ENCODE results near the gene WIZ.

The WIZ gene

DNA sequence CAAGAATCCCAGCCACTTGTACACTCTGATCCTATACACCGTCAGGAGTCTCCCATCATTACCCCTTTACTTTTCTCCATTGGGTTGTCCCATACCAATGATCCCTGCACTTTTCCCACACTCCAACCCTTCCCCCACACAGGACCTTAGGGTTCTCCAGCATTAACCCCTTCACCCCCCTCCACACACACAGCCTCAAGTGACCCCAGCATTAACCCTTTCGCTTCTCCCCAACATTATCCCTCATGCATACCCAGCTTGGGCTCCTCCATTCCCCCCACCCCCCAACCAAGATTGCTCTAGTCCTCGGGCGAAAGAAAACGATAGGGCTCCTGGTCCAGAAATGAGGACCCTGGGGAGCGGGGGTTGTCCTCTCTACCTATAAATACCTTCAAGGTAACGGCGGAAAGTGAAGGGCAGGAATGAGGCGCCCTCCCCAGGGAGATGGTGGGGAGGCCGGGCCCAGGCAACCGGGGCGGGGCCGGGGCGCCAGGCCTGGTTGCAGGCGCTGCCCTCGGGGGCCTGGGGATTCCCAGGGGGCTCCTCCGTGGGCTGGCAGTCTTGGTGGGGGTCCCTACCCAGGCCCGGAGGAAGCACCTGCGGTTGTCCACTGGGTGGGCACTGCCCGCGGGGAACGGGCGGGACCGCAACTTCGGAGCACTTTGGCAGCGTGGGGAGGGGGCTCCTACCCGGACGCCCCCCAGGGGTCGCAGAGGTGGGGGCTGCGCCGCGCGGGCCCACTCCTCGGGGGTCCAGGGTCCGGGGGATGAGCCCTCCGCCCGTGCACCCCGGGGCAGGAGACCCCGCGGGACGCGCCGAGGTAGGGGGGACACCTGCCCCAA is 757 bp downstream of the WIZ start:
- DNase-seq: no peak
- in situ Hi-C loops (cut with HindIII; ENCODE audit: low pct_ligation_motif_present, low pct_unique_long_range_greater_than_20kb, low sequenced_read_pairs): no loop called here

DNA sequence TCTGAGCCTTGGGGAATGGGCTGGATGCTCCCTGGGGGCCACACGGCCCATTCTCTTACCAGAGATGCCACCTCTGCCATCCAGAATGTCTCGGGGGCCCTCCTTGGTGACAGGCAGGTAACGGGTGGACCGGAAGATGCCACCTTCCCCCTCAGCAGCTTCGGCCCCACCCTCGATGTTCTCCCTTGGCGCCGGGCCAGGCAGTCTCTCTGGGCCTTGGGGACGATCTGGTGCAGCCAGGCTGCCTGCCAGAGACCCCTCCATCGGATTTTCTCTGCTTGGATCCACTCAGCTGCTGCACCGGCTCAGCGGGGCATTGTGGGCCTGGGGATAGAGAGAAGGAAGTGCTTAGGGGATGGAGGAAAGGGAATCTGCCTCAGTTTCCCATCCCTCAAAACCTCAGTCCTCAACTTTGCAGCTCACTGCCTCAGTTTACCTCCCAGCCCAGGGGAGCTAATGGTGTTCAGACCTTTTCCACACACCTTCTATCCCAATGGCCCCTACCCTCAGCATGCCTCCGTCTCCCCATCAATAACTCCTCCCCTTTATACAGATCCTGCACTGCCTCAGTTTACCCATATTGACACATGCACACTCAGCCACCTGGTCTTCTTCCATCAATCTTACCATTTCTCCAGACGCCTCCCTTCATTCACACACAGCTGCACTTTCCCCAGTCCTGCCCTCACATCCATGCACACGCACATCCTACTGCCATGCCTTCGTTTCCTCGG is 1.5 kb downstream of the WIZ start:
- in situ Hi-C loops (cut with HindIII; ENCODE audit: low pct_ligation_motif_present, low pct_unique_long_range_greater_than_20kb, low sequenced_read_pairs): no loop called here
- DNase-seq: no peak

DNA sequence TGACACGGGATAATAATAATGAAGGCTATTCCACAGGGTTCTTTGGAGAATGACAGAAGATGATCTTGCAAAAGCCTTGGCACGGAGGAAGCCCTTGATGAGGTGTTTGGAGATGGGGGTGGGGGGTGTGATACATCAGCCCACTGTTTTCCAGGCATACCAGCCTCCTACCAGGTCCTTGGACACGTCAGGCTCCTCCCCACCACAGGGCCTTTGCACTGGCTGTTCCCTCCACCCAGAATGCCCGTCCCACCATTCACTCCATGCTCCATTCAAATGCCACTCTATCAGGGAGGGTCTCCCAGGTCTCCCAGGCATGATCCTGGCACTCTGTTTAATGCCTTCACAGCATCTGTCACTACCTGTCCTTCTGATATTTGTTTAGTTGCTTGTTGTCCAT is 2.7 kb downstream of the WIZ start:
- no peak for DNase-seq
- in situ Hi-C loops (cut with HindIII; ENCODE audit: low pct_ligation_motif_present, low pct_unique_long_range_greater_than_20kb, low sequenced_read_pairs): no loop called here

DNA sequence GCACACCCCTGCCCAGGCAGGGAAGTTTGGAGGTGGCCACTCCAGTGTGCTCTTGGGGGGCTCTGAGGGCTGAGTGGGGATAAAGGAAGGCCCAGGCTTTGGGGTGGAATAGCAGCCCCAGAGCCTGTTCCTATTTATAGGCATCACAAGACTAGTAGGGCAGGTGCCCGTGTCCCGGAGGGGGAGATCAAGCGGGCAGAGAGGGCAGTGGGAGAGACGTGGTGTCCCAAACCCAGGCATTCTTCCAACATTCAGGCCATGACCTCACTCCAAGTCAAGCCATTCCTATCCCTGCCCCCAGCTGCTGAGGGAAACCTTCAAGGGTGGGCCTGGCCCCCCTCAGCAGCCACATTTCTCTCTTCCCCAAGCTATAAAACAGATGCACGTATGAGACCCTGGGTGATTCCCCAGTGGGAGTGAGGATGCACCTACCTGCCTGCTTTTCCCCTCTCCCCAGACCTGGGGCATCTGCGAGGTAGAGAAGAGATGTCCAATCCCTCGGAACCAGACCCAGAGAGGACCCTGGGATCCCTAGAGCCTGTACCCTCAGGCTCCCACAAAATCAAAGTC is 3.9 kb downstream of the WIZ start:
- in situ Hi-C loops (cut with HindIII; ENCODE audit: low pct_ligation_motif_present, low pct_unique_long_range_greater_than_20kb, low sequenced_read_pairs): no loop called here
- DNase-seq: no peak

DNA sequence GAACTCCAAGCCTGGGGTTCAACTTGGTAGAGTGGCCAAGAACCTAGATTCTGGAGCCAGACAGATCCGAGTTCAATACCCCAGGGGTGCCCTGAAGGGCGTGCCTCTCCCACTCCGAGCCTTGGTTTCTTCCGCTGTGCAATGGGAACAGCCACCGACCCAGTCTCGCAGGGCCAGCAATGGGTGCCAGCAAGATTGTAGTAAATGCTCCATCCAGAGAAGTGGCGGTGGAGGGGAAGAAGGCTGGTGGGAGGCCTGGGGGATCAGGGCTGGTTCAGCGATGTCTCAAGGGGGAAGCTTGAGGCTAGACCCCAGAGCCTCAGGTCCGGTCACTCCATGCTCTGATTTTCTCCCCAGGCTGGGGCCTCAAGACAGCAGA is 4.5 kb downstream of the WIZ start:
- in situ Hi-C loops (cut with HindIII; ENCODE audit: low pct_ligation_motif_present, low pct_unique_long_range_greater_than_20kb, low sequenced_read_pairs): no loop called here
- no peak for DNase-seq

DNA sequence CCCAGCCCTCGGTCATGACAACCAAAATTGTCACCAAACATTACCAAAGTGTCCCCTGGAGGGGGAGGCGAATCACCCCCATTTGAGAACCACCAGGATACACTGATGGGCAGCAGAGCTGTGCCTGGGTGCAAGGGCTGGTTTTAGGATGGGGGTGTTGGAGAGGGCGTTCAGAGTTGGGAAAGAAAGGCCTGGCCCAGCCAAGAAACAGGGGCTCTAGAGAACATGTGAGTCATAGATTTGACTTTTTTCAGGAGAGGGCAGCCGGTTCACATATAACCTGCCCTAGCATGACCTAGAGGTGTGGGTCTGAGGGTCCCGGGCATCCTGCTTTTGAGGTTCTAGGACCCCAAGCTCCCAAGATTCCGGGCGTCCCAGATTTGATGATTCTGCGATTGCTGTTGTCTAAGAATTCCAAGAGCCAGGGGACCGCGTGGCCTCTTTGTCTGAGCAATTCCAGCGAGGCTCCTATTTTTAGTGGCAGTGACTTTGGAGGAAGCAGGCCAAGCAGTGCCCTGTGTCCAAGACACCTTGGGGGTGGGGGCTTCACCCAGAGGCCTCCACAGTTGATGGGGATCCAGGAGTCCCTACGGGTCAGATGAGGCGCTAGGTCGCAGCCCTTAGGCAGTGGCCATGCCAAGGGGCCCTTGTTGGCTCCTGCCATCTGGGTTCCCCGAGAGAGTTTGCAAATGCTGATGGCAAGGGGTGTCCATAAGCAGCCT is 5.1 kb downstream of the WIZ start:
- in situ Hi-C loops (cut with HindIII; ENCODE audit: low pct_ligation_motif_present, low pct_unique_long_range_greater_than_20kb, low sequenced_read_pairs): no loop called here

DNA sequence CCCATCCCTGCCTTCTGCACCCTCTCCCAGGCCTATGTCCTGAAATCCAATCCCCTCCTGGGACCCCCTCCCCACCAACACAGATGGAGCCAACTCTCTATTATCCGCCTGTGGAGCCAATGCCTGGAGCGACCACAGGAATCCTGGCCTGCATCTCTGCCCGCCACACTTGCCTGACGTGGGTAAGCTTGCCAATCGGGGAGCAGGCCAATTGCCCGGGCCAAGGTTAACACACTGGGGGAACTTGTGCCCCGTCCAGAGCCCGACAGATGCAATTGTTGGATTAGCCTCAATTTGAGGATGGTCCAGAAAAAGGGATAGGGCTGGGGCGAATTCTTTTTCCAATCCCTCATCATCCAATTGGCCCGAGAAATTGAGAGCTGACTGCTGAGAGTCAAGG is 5.9 kb downstream of the WIZ start:
- no peak for DNase-seq
- in situ Hi-C loops (cut with HindIII; ENCODE audit: low pct_ligation_motif_present, low pct_unique_long_range_greater_than_20kb, low sequenced_read_pairs): no loop called here

More for the DNA sequence above, 5.1 kb downstream of the WIZ start:
- DNase-seq: no peak

DNA sequence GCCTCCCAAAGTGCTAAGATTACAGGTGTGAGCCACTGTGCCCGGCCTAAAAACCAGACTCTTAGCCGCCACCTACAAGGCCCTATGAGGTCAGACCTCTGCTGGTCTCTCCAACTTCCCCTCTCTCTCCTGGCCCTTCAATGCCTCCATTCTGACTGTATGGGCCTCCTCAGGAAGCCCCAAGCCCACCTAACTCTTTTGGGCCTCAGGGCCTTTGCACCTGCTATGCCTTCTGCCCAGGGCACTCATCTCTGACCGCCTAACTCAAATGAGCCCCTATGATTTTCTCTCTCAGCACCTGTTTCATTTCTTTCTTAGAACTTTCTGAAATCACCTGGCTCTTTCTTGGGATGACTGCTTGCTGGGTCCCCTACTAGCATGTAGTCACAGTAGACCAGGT is 6.4 kb downstream of the WIZ start:
- in situ Hi-C loops (cut with HindIII; ENCODE audit: low pct_ligation_motif_present, low pct_unique_long_range_greater_than_20kb, low sequenced_read_pairs): no loop called here
- DNase-seq: no peak

DNA sequence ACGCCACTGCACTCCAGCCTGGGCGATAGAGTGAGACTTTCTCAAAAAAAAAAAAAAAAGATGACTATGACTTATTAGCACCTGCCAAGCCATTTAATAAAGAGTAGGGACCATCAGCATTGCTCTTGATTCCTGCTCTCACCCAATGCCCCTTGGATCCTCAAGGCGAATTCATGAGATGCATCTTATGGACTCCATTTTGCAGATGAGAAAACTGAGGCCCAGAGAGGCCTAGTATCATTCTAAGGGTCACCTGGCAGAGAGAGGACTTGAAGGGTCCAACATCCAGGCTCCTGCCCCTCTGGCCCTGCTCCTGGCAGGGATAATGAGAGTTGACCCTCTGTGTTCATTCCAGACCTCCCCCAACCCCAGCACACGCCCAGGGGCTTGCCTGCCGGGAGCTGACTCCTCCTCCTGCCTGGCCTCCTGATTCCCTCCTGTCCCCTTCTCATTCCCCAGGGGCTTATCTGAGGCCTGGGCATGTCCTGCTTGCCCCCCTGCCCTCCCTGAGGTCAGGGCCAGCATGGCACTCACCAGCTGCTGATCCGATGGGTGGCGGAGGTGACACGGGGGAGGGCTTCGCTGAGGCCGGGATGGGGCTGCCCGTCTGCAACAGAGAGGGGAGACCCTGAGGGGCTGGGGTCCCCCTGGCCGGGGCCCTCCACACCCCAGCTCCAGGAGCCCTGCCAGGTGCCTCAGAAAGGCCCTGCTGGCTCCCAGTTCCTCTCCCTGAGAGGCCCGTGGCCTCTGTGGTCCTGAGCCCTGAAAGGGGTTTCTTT is 7.4 kb downstream of the WIZ start:
- in situ Hi-C loops (cut with HindIII; ENCODE audit: low pct_ligation_motif_present, low pct_unique_long_range_greater_than_20kb, low sequenced_read_pairs): no loop called here
- DNase-seq: no peak

DNA sequence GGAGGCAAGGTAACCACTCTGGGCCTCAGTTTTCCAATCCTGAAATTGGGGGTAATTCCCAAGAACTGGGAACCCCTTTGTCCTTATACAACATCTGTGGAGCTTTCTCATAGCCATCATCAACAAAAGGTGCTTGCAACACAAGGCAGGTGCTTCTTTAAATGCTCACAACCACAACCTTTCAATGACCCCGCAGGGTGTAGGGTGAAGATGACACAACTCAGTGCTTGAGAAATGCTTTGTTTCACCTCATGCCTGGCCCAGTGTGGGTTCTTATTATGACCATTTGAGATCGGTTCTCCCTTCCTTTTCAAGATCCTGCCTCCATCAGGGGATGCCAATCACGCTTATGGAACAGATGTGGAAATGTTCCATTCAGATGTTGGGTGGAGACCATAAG is 8.4 kb downstream of the WIZ start:
- in situ Hi-C loops (cut with HindIII; ENCODE audit: low pct_ligation_motif_present, low pct_unique_long_range_greater_than_20kb, low sequenced_read_pairs): no loop called here
- DNase-seq: no peak

DNA sequence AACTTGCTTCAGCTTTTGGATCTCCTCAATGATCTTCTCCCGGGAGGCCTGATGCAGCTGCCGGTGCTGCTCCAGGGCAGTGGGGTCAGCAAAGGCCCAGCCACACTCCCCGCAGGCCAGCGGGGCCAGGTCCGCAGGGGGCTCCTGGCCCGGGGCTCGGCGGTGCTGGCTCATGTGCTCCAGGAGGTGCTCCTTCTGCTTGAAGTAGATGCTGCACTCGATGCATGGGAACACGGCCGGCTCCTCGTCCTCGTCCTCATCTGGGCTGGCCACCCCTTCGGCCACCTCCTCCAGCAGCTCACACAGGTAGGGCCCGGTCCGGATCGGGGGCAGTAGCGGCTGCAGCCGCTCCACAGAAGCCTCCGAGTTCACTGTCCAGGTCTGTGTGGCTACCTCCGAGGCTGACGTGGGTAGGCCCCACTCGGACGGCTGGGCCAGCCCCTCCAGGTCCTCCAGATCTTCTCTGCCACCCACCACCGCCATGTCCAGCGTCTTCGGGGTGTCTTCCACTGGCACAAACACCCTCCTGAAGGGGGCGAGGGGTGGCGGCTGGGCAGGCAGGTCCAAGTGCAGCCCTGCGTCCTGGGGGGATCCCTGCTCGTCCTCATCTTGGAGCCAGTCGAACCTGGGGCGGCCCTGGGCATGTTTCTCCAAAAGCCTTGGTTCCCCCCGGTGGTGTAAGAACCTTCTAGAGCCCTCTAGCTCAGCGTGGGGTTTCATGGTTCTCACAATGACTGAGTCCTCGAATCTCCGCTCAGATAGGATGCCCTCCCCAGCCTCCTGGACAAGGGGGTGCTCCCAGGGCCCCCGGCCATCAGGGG is 9.7 kb downstream of the WIZ start:
- in situ Hi-C loops (cut with HindIII; ENCODE audit: low pct_ligation_motif_present, low pct_unique_long_range_greater_than_20kb, low sequenced_read_pairs): no loop called here
- no peak for DNase-seq

DNA sequence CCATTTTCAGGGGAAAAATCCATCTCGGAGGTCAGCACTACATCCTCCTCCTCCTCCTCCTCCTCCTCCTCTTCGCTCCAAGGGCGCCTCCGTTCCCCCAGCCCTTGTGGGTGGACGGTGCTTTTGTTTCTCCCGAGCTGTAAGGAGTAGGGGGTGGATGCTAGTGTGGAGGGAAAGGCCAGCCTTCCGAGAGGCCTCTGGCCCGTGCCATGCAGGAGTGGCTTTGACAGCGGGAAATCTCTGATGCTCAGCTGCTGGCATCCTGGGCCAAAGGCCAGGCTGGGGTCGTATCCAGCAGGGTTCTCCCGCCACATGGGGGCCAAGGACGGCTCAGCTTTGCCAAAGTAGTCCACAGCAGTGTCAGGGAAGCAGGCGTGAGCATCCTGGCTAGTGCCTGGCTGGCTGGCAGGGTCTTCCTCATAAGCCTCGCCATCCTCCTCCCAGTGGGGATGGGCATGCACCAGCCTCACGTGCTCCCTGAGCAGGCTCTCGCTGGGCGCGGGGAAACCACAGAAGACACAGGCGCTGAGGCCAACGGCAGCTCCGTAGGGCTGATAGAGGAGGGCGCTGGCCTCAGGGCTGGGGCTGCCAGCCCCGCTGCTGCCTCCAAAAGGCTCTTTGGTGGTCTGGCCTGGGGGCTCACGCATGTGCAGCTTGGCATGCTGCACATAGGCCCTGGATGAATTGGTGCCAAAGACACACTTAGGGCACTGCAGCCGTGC is 10.5 kb downstream of the WIZ start:
- in situ Hi-C loops (cut with HindIII; ENCODE audit: low pct_ligation_motif_present, low pct_unique_long_range_greater_than_20kb, low sequenced_read_pairs): no loop called here
- no peak for DNase-seq

DNA sequence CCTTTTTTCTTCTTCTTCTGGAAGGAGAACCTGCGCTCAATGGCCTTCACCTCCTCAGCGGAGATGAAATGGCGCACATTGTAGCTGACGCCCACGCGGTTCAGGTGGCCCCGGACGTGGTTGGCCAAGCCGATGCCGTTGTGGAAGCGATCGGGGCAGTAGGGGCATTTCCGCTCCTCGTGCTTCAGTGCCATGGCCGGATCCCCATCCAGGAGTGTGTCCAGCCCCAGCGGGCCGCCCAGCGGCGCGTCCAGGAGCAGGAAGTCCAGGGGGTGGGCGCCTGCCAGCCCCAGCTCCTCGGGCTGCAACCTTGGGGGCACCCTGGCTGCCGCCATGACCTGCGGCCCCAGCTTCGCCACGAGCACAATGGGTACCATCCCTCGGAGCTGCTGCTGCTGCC is 11.2 kb downstream of the WIZ start:
- in situ Hi-C loops (cut with HindIII; ENCODE audit: low pct_ligation_motif_present, low pct_unique_long_range_greater_than_20kb, low sequenced_read_pairs): no loop called here
- no peak for DNase-seq

DNA sequence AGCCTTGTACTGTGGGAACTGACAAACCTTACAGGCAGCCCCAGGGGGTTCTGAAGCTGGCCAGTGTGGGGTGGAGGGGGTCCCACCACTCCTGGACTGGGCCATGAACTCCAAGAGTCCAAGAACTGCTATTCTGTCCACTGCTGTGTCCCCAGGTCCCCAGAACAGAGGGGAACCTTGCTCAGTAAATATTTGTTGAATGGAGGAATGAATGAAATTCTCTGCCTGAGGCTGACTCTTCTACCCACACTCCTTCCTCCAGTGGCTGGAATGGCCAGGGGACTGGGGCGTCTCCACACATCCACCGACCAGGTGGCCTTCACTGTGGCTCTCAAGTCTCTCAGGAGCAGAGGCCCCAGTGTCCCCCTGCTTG is 11.6 kb downstream of the WIZ start:
- in situ Hi-C loops (cut with HindIII; ENCODE audit: low pct_ligation_motif_present, low pct_unique_long_range_greater_than_20kb, low sequenced_read_pairs): no loop called here
- DNase-seq: no peak

DNA sequence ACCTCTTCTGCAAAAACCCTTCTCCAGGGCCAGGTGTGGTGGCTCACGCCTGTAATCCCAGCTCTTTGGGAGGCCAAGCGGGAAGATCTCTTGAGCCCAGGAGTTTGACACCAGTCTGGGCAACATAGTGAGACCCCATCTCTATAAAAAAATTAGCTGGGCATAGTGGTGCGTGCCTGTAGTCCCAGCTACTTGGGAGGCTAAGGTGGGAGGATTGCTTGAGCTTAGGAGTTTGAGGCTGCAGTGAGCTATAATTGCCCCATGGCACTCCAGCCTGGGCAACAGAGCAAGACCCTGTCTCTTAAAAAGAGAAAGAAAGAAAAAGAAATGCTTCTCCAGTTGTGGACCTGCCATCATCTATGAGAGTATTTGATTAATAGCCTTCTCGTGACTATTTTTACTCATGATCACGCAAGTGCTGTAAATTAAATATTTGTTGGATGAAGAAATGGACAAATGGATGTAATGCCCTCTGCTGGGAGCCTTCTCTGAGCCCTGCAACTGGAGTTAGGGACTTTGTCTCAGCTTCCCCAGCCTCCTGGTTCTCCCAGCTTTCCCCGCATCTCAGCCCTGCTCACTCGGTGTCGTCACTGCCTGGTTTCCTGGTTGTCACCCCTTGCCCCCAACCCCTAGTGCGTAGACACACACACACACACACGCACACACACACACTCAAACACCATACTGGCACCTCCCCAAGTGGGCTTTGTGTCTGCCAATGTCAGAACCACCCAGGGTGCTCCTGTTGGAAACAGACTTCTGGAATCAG is 12.2 kb downstream of the WIZ start:
- in situ Hi-C loops (cut with HindIII; ENCODE audit: low pct_ligation_motif_present, low pct_unique_long_range_greater_than_20kb, low sequenced_read_pairs): no loop called here
- no peak for DNase-seq

DNA sequence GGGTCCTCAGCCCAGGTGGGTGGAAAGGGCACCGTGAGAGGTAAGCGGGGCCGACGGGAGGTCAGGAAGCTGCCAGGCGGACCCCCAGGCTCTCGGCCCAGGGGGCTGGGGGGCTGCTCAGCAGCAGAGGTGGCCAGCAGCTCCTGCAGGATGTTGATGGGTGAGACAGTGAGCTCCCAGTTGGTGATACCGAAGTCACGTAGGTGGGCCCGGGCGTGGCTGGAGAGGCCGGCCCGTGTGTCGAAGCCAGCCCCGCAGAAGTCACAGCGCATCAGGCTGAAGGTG is 13.0 kb downstream of the WIZ start:
- DNase-seq: no peak
- in situ Hi-C loops (cut with HindIII; ENCODE audit: low pct_ligation_motif_present, low pct_unique_long_range_greater_than_20kb, low sequenced_read_pairs): no loop called here
